BLaER1 (cell line): Measurements from ENCODE around the gene MOV10.
A peak's percentile ranks its signal among the peaks of the same experiment; 100 is the strongest.

Experiments
- H3K27ac ChIP-seq: shearing (Covaris generic); formaldehyde crosslinking; 2 replicates; pipeline ENCODE4 v1.8.1; 2022
- H3K27me3 ChIP-seq: shearing (Covaris generic); formaldehyde crosslinking; 2 replicates; pipeline ENCODE4 v1.8.1; 2022
- H3K36me3 ChIP-seq: shearing (Covaris generic); formaldehyde crosslinking; 2 replicates; pipeline ENCODE4 v1.8.1; 2022
- H3K4me1 ChIP-seq: shearing (Covaris generic); formaldehyde crosslinking; 2 replicates; pipeline ENCODE4 v1.8.1; 2022
- H3K4me2 ChIP-seq: shearing (Covaris generic); formaldehyde crosslinking; 2 replicates; pipeline ENCODE4 v1.8.1; 2022
- H3K4me3 ChIP-seq: shearing (Covaris generic); formaldehyde crosslinking; 2 replicates; pipeline ENCODE4 v1.8.1; 2022
- H3K9ac ChIP-seq: shearing (Covaris generic); formaldehyde crosslinking; 2 replicates; pipeline ENCODE4 v1.8.1; 2022
- H3K9me3 ChIP-seq: shearing (Covaris generic); formaldehyde crosslinking; 2 replicates; pipeline ENCODE4 v1.8.1; 2022
- H4K20me1 ChIP-seq: shearing (Covaris generic); formaldehyde crosslinking; 2 replicates; pipeline ENCODE4 v1.8.1; 2022
- Cebpa-rat ChIP-seq: shearing (Covaris generic); IDR thresholded peaks from 2 replicates; pipeline ENCODE4 v1.8.1; 2022

Gene MOV10

GRCh38 chr1:112672842-112673241 is 1.6 kb upstream of the MOV10 start:
- H3K9ac ChIP-seq: no peak overlapping the region
- no peak for TF ChIP-seq Cebpa-rat
- peaks cover 32% of the 10 kb centered on the region for H3K4me1 ChIP-seq
- peaks cover 48% of the 10 kb centered on the region for H3K36me3 ChIP-seq
- H3K27me3 ChIP-seq: no peaks in the 10 kb centered on the region
- no peaks in the 10 kb centered on the region for H3K9me3 ChIP-seq
- H4K20me1 ChIP-seq: peaks cover 7% of the 10 kb centered on the region
- H3K4me2 ChIP-seq: no peak overlapping the region
- H3K27ac ChIP-seq: no peak overlapping the region
- no peak overlapping the region for H3K4me3 ChIP-seq

- no peaks in the 10 kb centered on the region for H3K9me3 ChIP-seq
- H3K4me3 ChIP-seq: peak overlapping the region; percentile 94
- H3K27ac ChIP-seq: peak overlapping the region; percentile 95
- peaks cover 46% of the 10 kb centered on the region for H3K36me3 ChIP-seq
- peaks cover 32% of the 10 kb centered on the region for H3K4me1 ChIP-seq
- TF ChIP-seq Cebpa-rat: no peak
- H3K9ac ChIP-seq: peak overlapping the region; percentile 97
- no peaks in the 10 kb centered on the region for H3K27me3 ChIP-seq
- H4K20me1 ChIP-seq: peaks cover 17% of the 10 kb centered on the region
- H3K4me2 ChIP-seq: peak overlapping the region; percentile 94
These were observed 643 bp upstream of the MOV10 start for GRCh38 chr1:112673592-112674439.

GRCh38 chr1:112674986-112675727 is 698 bp downstream of the MOV10 start:
- Histone ChIP-seq H3K9ac (peak overlapping the region; percentile 97), H3K9me3 (no peaks in the 10 kb centered on the region), H3K27me3 (no peaks in the 10 kb centered on the region), H3K4me1 (peaks cover 32% of the 10 kb centered on the region), H4K20me1 (peaks cover 30% of the 10 kb centered on the region), H3K27ac (peak overlapping the region; percentile 95), H3K4me2 (peak overlapping the region; percentile 94), H3K36me3 (peaks cover 35% of the 10 kb centered on the region), H3K4me3 (peak overlapping the region; percentile 94)
- no peak for TF ChIP-seq Cebpa-rat

GRCh38 chr1:112675728-112676381 is 1.4 kb downstream of the MOV10 start:
- peaks cover 29% of the 10 kb centered on the region for H3K36me3 ChIP-seq
- peak overlapping the region; percentile 95 for H3K27ac ChIP-seq
- H3K9ac ChIP-seq: peak overlapping the region; percentile 97
- H4K20me1 ChIP-seq: peaks cover 30% of the 10 kb centered on the region
- peaks cover 32% of the 10 kb centered on the region for H3K4me1 ChIP-seq
- H3K27me3 ChIP-seq: no peaks in the 10 kb centered on the region
- TF ChIP-seq Cebpa-rat: no peak
- H3K4me3 ChIP-seq: peak overlapping the region; percentile 94
- H3K9me3 ChIP-seq: no peaks in the 10 kb centered on the region
- peak overlapping the region; percentile 94 for H3K4me2 ChIP-seq

GRCh38 chr1:112676543-112676942 is 2.1 kb downstream of the MOV10 start:
- H3K4me3 ChIP-seq: 0 out of 2 replicates have a peak overlapping the region, but pooled peaks have one; percentile 94
- peaks cover 30% of the 10 kb centered on the region for H4K20me1 ChIP-seq
- H3K9me3 ChIP-seq: no peaks in the 10 kb centered on the region
- no peak for TF ChIP-seq Cebpa-rat
- H3K4me2 ChIP-seq: peak overlapping the region; percentile 94
- H3K27ac ChIP-seq: no peak overlapping the region
- no peak overlapping the region for H3K9ac ChIP-seq
- peaks cover 32% of the 10 kb centered on the region for H3K4me1 ChIP-seq
- H3K27me3 ChIP-seq: no peaks in the 10 kb centered on the region
- peaks cover 26% of the 10 kb centered on the region for H3K36me3 ChIP-seq

- Histone ChIP-seq H3K9ac (no peak overlapping the region), H4K20me1 (peaks cover 30% of the 10 kb centered on the region), H3K4me2 (peak overlapping the region; percentile 28), H3K4me3 (no peak overlapping the region), H3K27me3 (no peaks in the 10 kb centered on the region), H3K9me3 (no peaks in the 10 kb centered on the region), H3K4me1 (peaks cover 32% of the 10 kb centered on the region), H3K36me3 (peaks cover 24% of the 10 kb centered on the region; the same call in 1 of the 2 replicates), H3K27ac (no peak overlapping the region)
- TF ChIP-seq Cebpa-rat: no peak
These were observed 3.0 kb downstream of the MOV10 start for GRCh38 chr1:112677501-112677900.

GRCh38 chr1:112678605-112679004 is 4.1 kb downstream of the MOV10 start:
- TF ChIP-seq Cebpa-rat: no peak
- Histone ChIP-seq H4K20me1 (peaks cover 39% of the 10 kb centered on the region), H3K27ac (no peak overlapping the region), H3K4me2 (no peak overlapping the region), H3K36me3 (peaks cover 34% of the 10 kb centered on the region; the same call in 1 of the 2 replicates), H3K27me3 (no peaks in the 10 kb centered on the region), H3K9ac (no peak overlapping the region), H3K4me1 (peaks cover 23% of the 10 kb centered on the region), H3K9me3 (no peaks in the 10 kb centered on the region), H3K4me3 (no peak overlapping the region)

GRCh38 chr1:112685913-112686312 is 11.5 kb downstream of the MOV10 start:
- H3K27ac ChIP-seq: no peak overlapping the region
- H3K9me3 ChIP-seq: no peaks in the 10 kb centered on the region
- no peak overlapping the region for H3K9ac ChIP-seq
- TF ChIP-seq Cebpa-rat: no peak
- H3K27me3 ChIP-seq: no peaks in the 10 kb centered on the region
- peak overlapping the region; percentile 37 for H3K4me2 ChIP-seq
- H3K4me1 ChIP-seq: peaks cover 13% of the 10 kb centered on the region
- H4K20me1 ChIP-seq: peaks cover 47% of the 10 kb centered on the region
- peaks cover 64% of the 10 kb centered on the region for H3K36me3 ChIP-seq
- H3K4me3 ChIP-seq: no peak overlapping the region

- no peak for TF ChIP-seq Cebpa-rat
- H3K27me3 ChIP-seq: no peaks in the 10 kb centered on the region
- peaks cover 47% of the 10 kb centered on the region for H4K20me1 ChIP-seq
- H3K4me3 ChIP-seq: no peak overlapping the region
- H3K4me2 ChIP-seq: peak overlapping the region; percentile 37
- H3K4me1 ChIP-seq: peaks cover 13% of the 10 kb centered on the region
- H3K27ac ChIP-seq: no peak overlapping the region
- H3K9me3 ChIP-seq: no peaks in the 10 kb centered on the region
- H3K9ac ChIP-seq: no peak overlapping the region
- peaks cover 65% of the 10 kb centered on the region for H3K36me3 ChIP-seq
These were observed 12.0 kb downstream of the MOV10 start for GRCh38 chr1:112686417-112686816.
